K562 (cell line): ENCODE data around the gene ZNF672. TPM values are rescaled to one million over a fixed set of nuclear protein-coding genes. Genes with fewer than 3 reads are reported as not detected.

Experiments used
- CHCHD3 ChIP-seq: fragments of 250-450 bp; sonication (Bioruptor Pico); IDR thresholded peaks from 2 replicates; pipeline ENCODE4 v2.1.2; 2022; ENCODE audit warnings: mild to moderate bottlenecking
- FOXJ2 ChIP-seq: fragments of 200-800 bp; sonication (Bioruptor generic); IDR thresholded peaks from 2 replicates; pipeline ENCODE4 v1.6.1; 2016; ENCODE audit warnings: missing genetic modification characterization, missing compliant biosample characterization
- HDAC3 ChIP-seq: fragments of 450-650 bp; IDR thresholded peaks from 2 replicates; pipeline ENCODE4 v1.6.1; 2018; ENCODE audit warnings: borderline replicate concordance, mild to moderate bottlenecking, moderate library complexity; ENCODE audit not compliant: partially characterized antibody
- HNRNPH1 ChIP-seq: fragments of 200-400 bp; formaldehyde crosslinking; optimal IDR thresholded peaks from 2 replicates; pipeline ENCODE3; 2017; ENCODE audit warnings: low read depth, mild to moderate bottlenecking, low read length, moderate library complexity
- IRF2 ChIP-seq: sonication (generic); formaldehyde crosslinking; IDR thresholded peaks from 2 replicates; pipeline ENCODE4 v1.8.1; 2022; ENCODE audit warnings: mild to moderate bottlenecking, missing genetic modification reagents
- MXI1 ChIP-seq: IDR thresholded peaks from 2 replicates; pipeline ENCODE4 v1.6.1; 2011; ENCODE audit warnings: low read depth, mild to moderate bottlenecking, improper control_type of control experiment, low read length
- NCOA2 ChIP-seq, 2 experiments: fragments of 450-650 bp; IDR thresholded peaks; 2 replicates each; pipeline ENCODE4 v1.6.1; 2018; ENCODE audit warnings: mild to moderate bottlenecking in 2 of 2, moderate library complexity in 1 of 2; ENCODE audit not compliant: partially characterized antibody in 2 of 2
- NFATC3 ChIP-seq: fragments of 450-650 bp; IDR thresholded peaks from 2 replicates; pipeline ENCODE4 v1.6.1; 2017; ENCODE audit warnings: mild to moderate bottlenecking
- RFX5 ChIP-seq: IDR thresholded peaks from 2 replicates; pipeline ENCODE4 v1.6.1; 2011; ENCODE audit warnings: low read depth, mild to moderate bottlenecking, improper control_type of control experiment, low read length
- STAT5A ChIP-seq: IDR thresholded peaks from 2 replicates; pipeline ENCODE4 v1.6.1; 2012; ENCODE audit warnings: low read length, inconsistent platforms, borderline replicate concordance
- TCF15 ChIP-seq: fragments of 250-450 bp; sonication (Bioruptor Pico); IDR thresholded peaks from 2 replicates; pipeline ENCODE4 v1.8.0; 2022; ENCODE audit warnings: moderate library complexity, mild to moderate bottlenecking, inconsistent platforms
- TEAD1 ChIP-seq, 2 experiments: fragments of 450-650 bp in 1 of 2; sonication (generic) in 1 of 2; formaldehyde crosslinking; IDR thresholded peaks; 2 replicates each; pipeline versions ENCODE4 v1.4.0 to v1.8.0; 2020 to 2022; ENCODE audit warnings: mild to moderate bottlenecking in 2 of 2, missing genetic modification reagents in 1 of 2
- ZKSCAN8 ChIP-seq: fragments of 200-800 bp; sonication (Bioruptor generic); IDR thresholded peaks from 2 replicates; pipeline ENCODE4 v1.6.1; 2016; ENCODE audit warnings: missing genetic modification characterization, missing compliant biosample characterization
- ZNF140 ChIP-seq: fragments of 250-450 bp; sonication (Bioruptor Pico); IDR thresholded peaks from 2 replicates; pipeline ENCODE4 v1.8.0; 2021; ENCODE audit warnings: moderate library complexity, mild to moderate bottlenecking, inconsistent platforms
- ZNF263 ChIP-seq: sonication (generic); formaldehyde crosslinking; IDR thresholded peaks from 2 replicates; pipeline ENCODE4 v1.8.0; 2022; ENCODE audit warnings: mild to moderate bottlenecking, missing genetic modification reagents, borderline replicate concordance
- ZNF347 ChIP-seq: fragments of 450-650 bp; formaldehyde crosslinking; IDR thresholded peaks from 2 replicates; pipeline ENCODE4 v1.4.0; 2020; ENCODE audit warnings: low read depth, mild to moderate bottlenecking, moderate library complexity
- ZNF551 ChIP-seq: fragments of 250-450 bp; sonication (Bioruptor Pico); IDR thresholded peaks from 2 replicates; pipeline ENCODE4 v1.5.0; 2021; ENCODE audit warnings: mild to moderate bottlenecking, moderate library complexity
- polyA plus RNA-seq, 8 experiments: library from polyadenylated mRNA; depleted of rRNA in 4 of 8; stranded (reverse) in 5 of 8; unstranded in 3 of 8; fragments of >200 nt; fragmentation: Nextera tagmentation in 2 of 8; fragmentation: Illumina TruSeq in 1 of 8; extraction: Ambion mirVana in 2 of 8; extraction: Trizol in 1 of 8; gene quantifications; 2 replicates each; pipeline versions ENCODE4 v1.2.1 to v1.2.3, GENCODE V29; 2011 to 2014; ENCODE audit warnings: inconsistent platforms in 1 of 8, missing spikeins in 1 of 8
- total RNA-seq, 7 experiments: library from RNA; depleted of rRNA in 6 of 7; stranded (reverse); fragments of >200 nt in 6 of 7; fragmentation: Illumina TruSeq in 2 of 7; extraction: Trizol in 2 of 7; gene quantifications; 2 replicates each; pipeline versions ENCODE4 v1.2.1 to v1.2.3, GENCODE V29; 2011 to 2021; ENCODE audit warnings: low replicate concordance in 1 of 7
- TF ChIP-seq, protein P1 (sequence below): sonication (generic); formaldehyde crosslinking; IDR thresholded peaks from 2 replicates; pipeline ENCODE4 v1.8.0; 2022; ENCODE audit warnings: missing genetic modification reagents, mild to moderate bottlenecking, borderline replicate concordance
- TF ChIP-seq, protein P2 (sequence below): fragments of 450-650 bp; IDR thresholded peaks from 2 replicates; pipeline ENCODE4 v1.6.1; 2017; ENCODE audit warnings: antibody characterized with exemption, mild to moderate bottlenecking
- TF ChIP-seq, protein P3 (sequence below): sonication (generic); formaldehyde crosslinking; IDR thresholded peaks from 2 replicates; pipeline ENCODE4 v1.4.0; 2020; ENCODE audit warnings: mild to moderate bottlenecking, missing genetic modification reagents

The ZNF672 gene
- total and polyA plus RNA-seq, 9 of the 15 experiments (the other 6 are each of a cell fraction or from before 2014, with no cell fraction given): 1.9 to 57.9 (median 24.1) TPM

DNA sequence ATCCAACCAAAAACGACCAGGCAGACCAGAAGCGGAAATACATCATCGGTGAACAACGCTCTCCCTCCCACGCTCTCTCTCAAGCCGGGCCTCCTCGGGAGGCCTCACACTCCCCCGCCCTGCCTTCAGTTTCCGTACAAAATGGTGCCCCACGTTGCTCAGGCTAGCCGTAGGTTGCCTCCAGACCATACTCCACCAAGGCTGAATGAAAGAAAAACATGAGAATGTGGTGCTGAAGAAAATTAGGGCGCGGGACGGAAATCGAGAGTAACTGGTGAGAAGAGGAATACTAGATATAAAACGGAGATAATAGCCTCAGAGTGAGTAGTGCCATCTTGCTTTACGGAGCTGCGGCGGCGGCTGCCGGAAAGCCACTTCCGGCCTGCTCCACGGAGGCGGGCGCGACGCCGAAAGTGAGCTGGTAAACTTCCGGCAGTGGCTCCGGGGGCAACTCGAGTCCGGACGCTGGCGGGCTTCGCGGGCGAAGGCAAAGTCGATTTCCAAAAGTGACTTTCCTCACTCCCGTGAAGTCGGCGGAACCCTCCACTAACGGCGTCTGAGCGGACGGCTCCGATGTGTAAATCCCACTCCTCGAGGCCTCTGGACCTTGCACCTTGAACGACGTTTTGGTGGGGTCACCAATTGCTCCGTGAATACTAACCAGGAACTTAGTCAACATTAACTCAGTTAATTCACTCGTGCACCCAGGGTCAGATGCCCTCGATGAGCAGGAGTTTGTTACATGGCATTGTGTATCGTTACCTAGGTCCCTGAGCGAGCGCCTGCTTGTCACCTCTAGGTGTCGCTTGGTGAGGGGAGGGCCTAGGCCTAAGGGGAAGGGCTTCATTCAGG lies 11.9 kb upstream of the ZNF672 start, which contains the start of gene SH3BP5L (continued):
- TF ChIP-seq ZNF551 (CRISPR knock-in tag) (no peak), ZNF263 (CRISPR knock-in tag) (no peak), ZNF140 (CRISPR knock-in tag) (no peak), HNRNPH1 (no peak), FOXJ2 (tag) (peak; percentile 95), NFATC3 (0 out of 2 replicates have a peak, but pooled peaks have one; percentile 14), IRF2 (CRISPR knock-in tag) (no peak), TEAD1 (CRISPR knock-in tag; IDR thresholded peaks at IDR 0.05) (peak in 1 of 2 experiments; percentile 59; a peak in 1 of 4 replicates), ZNF347 (no peak), CHCHD3 (CRISPR knock-in tag) (no peak; the same call in 1 of the 2 replicates), NCOA2 (IDR thresholded peaks at IDR 0.05; ENCODE audit: partially characterized antibody in 2 of 2) (no peak), RFX5 (0 out of 2 replicates have a peak, but pooled peaks have one; percentile 2), STAT5A (peak; percentile 25; the same call in 1 of the 2 replicates), ZKSCAN8 (CRISPR knock-in tag) (0 out of 2 replicates have a peak, but pooled peaks have one; percentile 61), HDAC3 (no peak), TCF15 (0 out of 2 replicates have a peak, but pooled peaks have one; percentile 8), MXI1 (0 out of 2 replicates have a peak, but pooled peaks have one; percentile 12)
- TF ChIP-seq, protein P1, sequence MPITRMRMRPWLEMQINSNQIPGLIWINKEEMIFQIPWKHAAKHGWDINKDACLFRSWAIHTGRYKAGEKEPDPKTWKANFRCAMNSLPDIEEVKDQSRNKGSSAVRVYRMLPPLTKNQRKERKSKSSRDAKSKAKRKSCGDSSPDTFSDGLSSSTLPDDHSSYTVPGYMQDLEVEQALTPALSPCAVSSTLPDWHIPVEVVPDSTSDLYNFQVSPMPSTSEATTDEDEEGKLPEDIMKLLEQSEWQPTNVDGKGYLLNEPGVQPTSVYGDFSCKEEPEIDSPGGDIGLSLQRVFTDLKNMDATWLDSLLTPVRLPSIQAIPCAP (CRISPR knock-in tag): no peak
- TF ChIP-seq, protein P2, sequence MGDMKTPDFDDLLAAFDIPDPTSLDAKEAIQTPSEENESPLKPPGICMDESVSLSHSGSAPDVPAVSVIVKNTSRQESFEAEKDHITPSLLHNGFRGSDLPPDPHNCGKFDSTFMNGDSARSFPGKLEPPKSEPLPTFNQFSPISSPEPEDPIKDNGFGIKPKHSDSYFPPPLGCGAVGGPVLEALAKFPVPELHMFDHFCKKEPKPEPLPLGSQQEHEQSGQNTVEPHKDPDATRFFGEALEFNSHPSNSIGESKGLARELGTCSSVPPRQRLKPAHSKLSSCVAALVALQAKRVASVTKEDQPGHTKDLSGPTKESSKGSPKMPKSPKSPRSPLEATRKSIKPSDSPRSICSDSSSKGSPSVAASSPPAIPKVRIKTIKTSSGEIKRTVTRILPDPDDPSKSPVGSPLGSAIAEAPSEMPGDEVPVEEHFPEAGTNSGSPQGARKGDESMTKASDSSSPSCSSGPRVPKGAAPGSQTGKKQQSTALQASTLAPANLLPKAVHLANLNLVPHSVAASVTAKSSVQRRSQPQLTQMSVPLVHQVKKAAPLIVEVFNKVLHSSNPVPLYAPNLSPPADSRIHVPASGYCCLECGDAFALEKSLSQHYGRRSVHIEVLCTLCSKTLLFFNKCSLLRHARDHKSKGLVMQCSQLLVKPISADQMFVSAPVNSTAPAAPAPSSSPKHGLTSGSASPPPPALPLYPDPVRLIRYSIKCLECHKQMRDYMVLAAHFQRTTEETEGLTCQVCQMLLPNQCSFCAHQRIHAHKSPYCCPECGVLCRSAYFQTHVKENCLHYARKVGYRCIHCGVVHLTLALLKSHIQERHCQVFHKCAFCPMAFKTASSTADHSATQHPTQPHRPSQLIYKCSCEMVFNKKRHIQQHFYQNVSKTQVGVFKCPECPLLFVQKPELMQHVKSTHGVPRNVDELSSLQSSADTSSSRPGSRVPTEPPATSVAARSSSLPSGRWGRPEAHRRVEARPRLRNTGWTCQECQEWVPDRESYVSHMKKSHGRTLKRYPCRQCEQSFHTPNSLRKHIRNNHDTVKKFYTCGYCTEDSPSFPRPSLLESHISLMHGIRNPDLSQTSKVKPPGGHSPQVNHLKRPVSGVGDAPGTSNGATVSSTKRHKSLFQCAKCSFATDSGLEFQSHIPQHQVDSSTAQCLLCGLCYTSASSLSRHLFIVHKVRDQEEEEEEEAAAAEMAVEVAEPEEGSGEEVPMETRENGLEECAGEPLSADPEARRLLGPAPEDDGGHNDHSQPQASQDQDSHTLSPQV: peak; percentile 95
- TF ChIP-seq, protein P3, sequence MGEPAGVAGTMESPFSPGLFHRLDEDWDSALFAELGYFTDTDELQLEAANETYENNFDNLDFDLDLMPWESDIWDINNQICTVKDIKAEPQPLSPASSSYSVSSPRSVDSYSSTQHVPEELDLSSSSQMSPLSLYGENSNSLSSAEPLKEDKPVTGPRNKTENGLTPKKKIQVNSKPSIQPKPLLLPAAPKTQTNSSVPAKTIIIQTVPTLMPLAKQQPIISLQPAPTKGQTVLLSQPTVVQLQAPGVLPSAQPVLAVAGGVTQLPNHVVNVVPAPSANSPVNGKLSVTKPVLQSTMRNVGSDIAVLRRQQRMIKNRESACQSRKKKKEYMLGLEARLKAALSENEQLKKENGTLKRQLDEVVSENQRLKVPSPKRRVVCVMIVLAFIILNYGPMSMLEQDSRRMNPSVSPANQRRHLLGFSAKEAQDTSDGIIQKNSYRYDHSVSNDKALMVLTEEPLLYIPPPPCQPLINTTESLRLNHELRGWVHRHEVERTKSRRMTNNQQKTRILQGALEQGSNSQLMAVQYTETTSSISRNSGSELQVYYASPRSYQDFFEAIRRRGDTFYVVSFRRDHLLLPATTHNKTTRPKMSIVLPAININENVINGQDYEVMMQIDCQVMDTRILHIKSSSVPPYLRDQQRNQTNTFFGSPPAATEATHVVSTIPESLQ (CRISPR knock-in tag): peak; percentile 39; the same call in 1 of the 2 replicates
